Measurements from ENCODE around the gene SESN1.

DNA sequence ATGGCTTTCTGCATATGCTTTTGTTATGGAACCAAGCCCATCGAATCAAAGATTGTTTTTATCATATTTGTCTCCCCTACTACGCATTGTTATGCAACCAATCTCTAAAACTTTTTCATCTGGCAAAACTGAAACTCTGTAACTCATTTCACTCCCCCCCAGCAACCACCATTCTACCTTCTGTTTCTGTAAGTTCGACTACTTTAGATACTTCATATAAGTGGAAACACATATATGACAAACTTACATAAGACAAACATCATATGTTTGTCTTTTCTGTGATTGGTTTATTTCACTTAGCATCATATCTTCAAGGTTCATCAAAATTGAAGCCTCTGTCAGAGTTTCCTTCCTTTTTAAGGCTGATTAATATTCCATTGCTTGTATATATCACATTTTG lies 35.4 kb upstream of the SESN1 start:
- TF ChIP-seq, protein P1, sequence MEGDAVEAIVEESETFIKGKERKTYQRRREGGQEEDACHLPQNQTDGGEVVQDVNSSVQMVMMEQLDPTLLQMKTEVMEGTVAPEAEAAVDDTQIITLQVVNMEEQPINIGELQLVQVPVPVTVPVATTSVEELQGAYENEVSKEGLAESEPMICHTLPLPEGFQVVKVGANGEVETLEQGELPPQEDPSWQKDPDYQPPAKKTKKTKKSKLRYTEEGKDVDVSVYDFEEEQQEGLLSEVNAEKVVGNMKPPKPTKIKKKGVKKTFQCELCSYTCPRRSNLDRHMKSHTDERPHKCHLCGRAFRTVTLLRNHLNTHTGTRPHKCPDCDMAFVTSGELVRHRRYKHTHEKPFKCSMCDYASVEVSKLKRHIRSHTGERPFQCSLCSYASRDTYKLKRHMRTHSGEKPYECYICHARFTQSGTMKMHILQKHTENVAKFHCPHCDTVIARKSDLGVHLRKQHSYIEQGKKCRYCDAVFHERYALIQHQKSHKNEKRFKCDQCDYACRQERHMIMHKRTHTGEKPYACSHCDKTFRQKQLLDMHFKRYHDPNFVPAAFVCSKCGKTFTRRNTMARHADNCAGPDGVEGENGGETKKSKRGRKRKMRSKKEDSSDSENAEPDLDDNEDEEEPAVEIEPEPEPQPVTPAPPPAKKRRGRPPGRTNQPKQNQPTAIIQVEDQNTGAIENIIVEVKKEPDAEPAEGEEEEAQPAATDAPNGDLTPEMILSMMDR (conservative IDR thresholded peaks at IDR 0.05; ENCODE audit: low read length), result no peak
- TF ChIP-seq EZH2phosphoT487 (IDR thresholded peaks at IDR 0.05; ENCODE audit: borderline replicate concordance), result no peak
